Activated CD8-positive, alpha-beta T cell treated with anti-CD3 and anti-CD28 coated beads, Interleukin-2, amount 10 ng/mL, durations not matched to agents 7 days and 5 days (primary cell): ENCODE measurements around the gene MRPS30. TPM values are rescaled to one million over a fixed set of nuclear protein-coding genes. Genes with fewer than 3 reads are reported as not detected.

Experiments used
- ATAC-seq: fragments of 150-1000 bp; cut with Tn5 transposase; one replicate; pipeline ENCODE4 v1.10.0; 2021; ENCODE audit warnings: moderate library complexity
- CTCF ChIA-PET: fragments of 350-600 bp; sonication (Branson Sonifier 250); formaldehyde crosslinking; loops from one replicate; lab custom pipeline; 2021; ENCODE audit warnings: antibody characterized with exemption; lab: Charles Lee
- POLR2A ChIA-PET: fragments of 350-600 bp; sonication (Branson Sonifier 250); formaldehyde crosslinking; loops from one replicate; lab custom pipeline; 2021; ENCODE audit warnings: antibody characterized with exemption; lab: Charles Lee
- DNase-seq: peaks from one replicate; pipeline ENCODE4 v3.0.0-alpha.2; 2020
- H3K27ac Mint-ChIP-seq: one replicate; pipeline ENCODE4 v1.8.0; 2021; ENCODE audit warnings: mild to moderate bottlenecking, mixed read lengths
- H3K27me3 Mint-ChIP-seq: one replicate; pipeline ENCODE4 v1.8.0; 2021; ENCODE audit warnings: low read depth, mixed read lengths
- H3K36me3 Mint-ChIP-seq: one replicate; pipeline ENCODE4 v1.8.0; 2021; ENCODE audit warnings: low read depth, mixed read lengths
- H3K4me1 Mint-ChIP-seq: one replicate; pipeline ENCODE4 v1.8.0; 2021; ENCODE audit warnings: low read depth, mixed read lengths
- H3K4me3 Mint-ChIP-seq: one replicate; pipeline ENCODE4 v1.8.0; 2021; ENCODE audit warnings: mild to moderate bottlenecking, mixed read lengths
- H3K9me3 Mint-ChIP-seq: one replicate; pipeline ENCODE4 v1.8.0; 2022; ENCODE audit warnings: mixed read lengths; ENCODE audit not compliant: insufficient read depth
- total RNA-seq, 2 experiments: library from RNA; stranded (reverse); gene quantifications; one replicate each; pipeline ENCODE4 v1.2.3, GENCODE V29; 2021

The MRPS30 gene
- total RNA-seq, 2 experiments from 2014 or later = 38.2 to 38.9 TPM

GRCh38 chr5:44827681-44828080 is 18.9 kb downstream of the MRPS30 start:
- CTCF ChIA-PET = no interaction called here
- H3K36me3 Mint-ChIP-seq = peaks cover 33% of the 10 kb centered on the region
- no peak for ATAC-seq
- no peak for DNase-seq
- H3K9me3 Mint-ChIP-seq = no peaks in the 10 kb centered on the region
- POLR2A ChIA-PET = no interaction called here
- H3K27me3 Mint-ChIP-seq = no peaks in the 10 kb centered on the region
- H3K4me3 Mint-ChIP-seq = no peak overlapping the region
- peaks cover 16% of the 10 kb centered on the region for H3K4me1 Mint-ChIP-seq
- H3K27ac Mint-ChIP-seq = no peak overlapping the region

- no peak for DNase-seq
- Mint-ChIP-seq H3K9me3 (no peaks in the 10 kb centered on the region), H3K4me3 (no peak overlapping the region), H3K36me3 (peaks cover 30% of the 10 kb centered on the region), H3K27me3 (no peaks in the 10 kb centered on the region), H3K4me1 (peaks cover 16% of the 10 kb centered on the region), H3K27ac (no peak overlapping the region)
- ATAC-seq = no peak
- ChIA-PET CTCF (no interaction called here), POLR2A (no interaction called here)
Observed at GRCh38 chr5:44828719-44829118, 20.0 kb downstream of the MRPS30 start.

GRCh38 chr5:44830951-44831350 is 22.2 kb downstream of the MRPS30 start:
- ATAC-seq = no peak
- Mint-ChIP-seq H3K36me3 (peaks cover 17% of the 10 kb centered on the region), H3K27ac (no peak overlapping the region), H3K4me3 (no peak overlapping the region), H3K9me3 (no peaks in the 10 kb centered on the region), H3K27me3 (no peaks in the 10 kb centered on the region), H3K4me1 (peaks cover 16% of the 10 kb centered on the region)
- POLR2A ChIA-PET = no interaction called here
- CTCF ChIA-PET = no interaction called here
- no peak for DNase-seq

- H3K27ac Mint-ChIP-seq = no peak overlapping the region
- H3K27me3 Mint-ChIP-seq = no peaks in the 10 kb centered on the region
- H3K9me3 Mint-ChIP-seq = no peaks in the 10 kb centered on the region
- ATAC-seq (no peak), DNase-seq (no peak)
- H3K36me3 Mint-ChIP-seq = peaks cover 3% of the 10 kb centered on the region
- H3K4me1 Mint-ChIP-seq = peaks cover 4% of the 10 kb centered on the region
- no peak overlapping the region for H3K4me3 Mint-ChIP-seq
- CTCF ChIA-PET = no interaction called here
- POLR2A ChIA-PET = no interaction called here
Observed at GRCh38 chr5:44833249-44833648, 24.5 kb downstream of the MRPS30 start.

- no peaks in the 10 kb centered on the region for H3K9me3 Mint-ChIP-seq
- no peak for ATAC-seq
- H3K4me1 Mint-ChIP-seq = no peaks in the 10 kb centered on the region
- no peak overlapping the region for H3K4me3 Mint-ChIP-seq
- DNase-seq = no peak
- peaks cover 4% of the 10 kb centered on the region for H3K36me3 Mint-ChIP-seq
- POLR2A ChIA-PET = no interaction called here
- CTCF ChIA-PET = no interaction called here
- H3K27ac Mint-ChIP-seq = no peak overlapping the region
- H3K27me3 Mint-ChIP-seq = no peaks in the 10 kb centered on the region
Observed at GRCh38 chr5:44835693-44836092, 26.9 kb downstream of the MRPS30 start.

- no peaks in the 10 kb centered on the region for H3K27me3 Mint-ChIP-seq
- POLR2A ChIA-PET = no interaction called here
Observed at GRCh38 chr5:44839018-44839681, 30.4 kb downstream of the MRPS30 start.

GRCh38 chr5:44842496-44843282 is 33.9 kb downstream of the MRPS30 start:
- POLR2A ChIA-PET = no interaction called here
- Mint-ChIP-seq H3K27ac (no peak overlapping the region), H3K9me3 (no peaks in the 10 kb centered on the region), H3K36me3 (peaks cover 3% of the 10 kb centered on the region), H3K4me3 (no peak overlapping the region), H3K27me3 (no peaks in the 10 kb centered on the region), H3K4me1 (no peaks in the 10 kb centered on the region)
- ATAC-seq = no peak
- CTCF ChIA-PET = no interaction called here
- DNase-seq = no peak

More at GRCh38 chr5:44839018-44839681, 30.4 kb downstream of the MRPS30 start:
- Mint-ChIP-seq H3K9me3 (no peaks in the 10 kb centered on the region), H3K4me3 (no peak overlapping the region), H3K36me3 (peaks cover 3% of the 10 kb centered on the region), H3K27ac (no peak overlapping the region), H3K4me1 (no peaks in the 10 kb centered on the region)
- DNase-seq (no peak), ATAC-seq (no peak)
- CTCF ChIA-PET = no interaction called here

GRCh38 chr5:44844744-44845143 is 36.0 kb downstream of the MRPS30 start:
- POLR2A ChIA-PET = no interaction called here
- CTCF ChIA-PET = no interaction called here
- Mint-ChIP-seq H3K36me3 (no peaks in the 10 kb centered on the region), H3K4me1 (no peaks in the 10 kb centered on the region), H3K9me3 (no peaks in the 10 kb centered on the region), H3K4me3 (no peak overlapping the region), H3K27ac (no peak overlapping the region), H3K27me3 (no peaks in the 10 kb centered on the region)
- no peak for ATAC-seq
- DNase-seq = no peak

GRCh38 chr5:44845777-44846176 is 37.0 kb downstream of the MRPS30 start:
- H3K27ac Mint-ChIP-seq = no peak overlapping the region
- H3K9me3 Mint-ChIP-seq = no peaks in the 10 kb centered on the region
- ATAC-seq (no peak), DNase-seq (no peak)
- no peaks in the 10 kb centered on the region for H3K4me1 Mint-ChIP-seq
- ChIA-PET POLR2A (no interaction called here), CTCF (no interaction called here)
- no peak overlapping the region for H3K4me3 Mint-ChIP-seq
- no peaks in the 10 kb centered on the region for H3K27me3 Mint-ChIP-seq
- H3K36me3 Mint-ChIP-seq = no peaks in the 10 kb centered on the region

- ChIA-PET CTCF (no interaction called here), POLR2A (interaction anchor here (0.6 kb wide), 1 partner anchor 201 kb away, joined by 3 read pairs; no protein-coding TSS in a partner anchor)
- no peak for DNase-seq
- Mint-ChIP-seq H3K4me1 (no peaks in the 10 kb centered on the region), H3K27me3 (no peaks in the 10 kb centered on the region), H3K4me3 (no peak overlapping the region), H3K36me3 (no peaks in the 10 kb centered on the region), H3K27ac (no peak overlapping the region), H3K9me3 (no peaks in the 10 kb centered on the region)
- ATAC-seq = no peak
Observed at GRCh38 chr5:44847206-44847852, 38.6 kb downstream of the MRPS30 start.

GRCh38 chr5:44860267-44860666 is 51.5 kb downstream of the MRPS30 start:
- CTCF ChIA-PET = no interaction called here
- Mint-ChIP-seq H3K4me1 (no peaks in the 10 kb centered on the region), H3K27ac (no peak overlapping the region)

GRCh38 chr5:44862808-44863207 is 54.1 kb downstream of the MRPS30 start:
- ATAC-seq = no peak
- Mint-ChIP-seq H3K4me3 (no peak overlapping the region), H3K36me3 (no peaks in the 10 kb centered on the region), H3K9me3 (no peaks in the 10 kb centered on the region), H3K27me3 (peaks cover 7% of the 10 kb centered on the region), H3K27ac (no peak overlapping the region), H3K4me1 (no peaks in the 10 kb centered on the region)
- no peak for DNase-seq
- ChIA-PET POLR2A (no interaction called here), CTCF (interaction anchor here (1.1 kb wide), 1 partner anchor 9 kb away, joined by 3 read pairs; no protein-coding TSS in a partner anchor)

More at GRCh38 chr5:44860267-44860666, 51.5 kb downstream of the MRPS30 start:
- no peak for ATAC-seq
- Mint-ChIP-seq H3K9me3 (no peaks in the 10 kb centered on the region), H3K4me3 (no peak overlapping the region), H3K36me3 (no peaks in the 10 kb centered on the region), H3K27me3 (peaks cover 4% of the 10 kb centered on the region)
- DNase-seq = no peak
- POLR2A ChIA-PET = no interaction called here
